ENCODE data around the gene ROBO3.

Gene ROBO3, protein sequence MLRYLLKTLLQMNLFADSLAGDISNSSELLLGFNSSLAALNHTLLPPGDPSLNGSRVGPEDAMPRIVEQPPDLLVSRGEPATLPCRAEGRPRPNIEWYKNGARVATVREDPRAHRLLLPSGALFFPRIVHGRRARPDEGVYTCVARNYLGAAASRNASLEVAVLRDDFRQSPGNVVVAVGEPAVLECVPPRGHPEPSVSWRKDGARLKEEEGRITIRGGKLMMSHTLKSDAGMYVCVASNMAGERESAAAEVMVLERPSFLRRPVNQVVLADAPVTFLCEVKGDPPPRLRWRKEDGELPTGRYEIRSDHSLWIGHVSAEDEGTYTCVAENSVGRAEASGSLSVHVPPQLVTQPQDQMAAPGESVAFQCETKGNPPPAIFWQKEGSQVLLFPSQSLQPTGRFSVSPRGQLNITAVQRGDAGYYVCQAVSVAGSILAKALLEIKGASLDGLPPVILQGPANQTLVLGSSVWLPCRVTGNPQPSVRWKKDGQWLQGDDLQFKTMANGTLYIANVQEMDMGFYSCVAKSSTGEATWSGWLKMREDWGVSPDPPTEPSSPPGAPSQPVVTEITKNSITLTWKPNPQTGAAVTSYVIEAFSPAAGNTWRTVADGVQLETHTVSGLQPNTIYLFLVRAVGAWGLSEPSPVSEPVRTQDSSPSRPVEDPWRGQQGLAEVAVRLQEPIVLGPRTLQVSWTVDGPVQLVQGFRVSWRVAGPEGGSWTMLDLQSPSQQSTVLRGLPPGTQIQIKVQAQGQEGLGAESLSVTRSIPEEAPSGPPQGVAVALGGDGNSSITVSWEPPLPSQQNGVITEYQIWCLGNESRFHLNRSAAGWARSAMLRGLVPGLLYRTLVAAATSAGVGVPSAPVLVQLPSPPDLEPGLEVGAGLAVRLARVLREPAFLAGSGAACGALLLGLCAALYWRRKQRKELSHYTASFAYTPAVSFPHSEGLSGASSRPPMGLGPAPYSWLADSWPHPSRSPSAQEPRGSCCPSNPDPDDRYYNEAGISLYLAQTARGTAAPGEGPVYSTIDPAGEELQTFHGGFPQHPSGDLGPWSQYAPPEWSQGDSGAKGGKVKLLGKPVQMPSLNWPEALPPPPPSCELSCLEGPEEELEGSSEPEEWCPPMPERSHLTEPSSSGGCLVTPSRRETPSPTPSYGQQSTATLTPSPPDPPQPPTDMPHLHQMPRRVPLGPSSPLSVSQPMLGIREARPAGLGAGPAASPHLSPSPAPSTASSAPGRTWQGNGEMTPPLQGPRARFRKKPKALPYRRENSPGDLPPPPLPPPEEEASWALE (N-terminal part only)

DNA sequence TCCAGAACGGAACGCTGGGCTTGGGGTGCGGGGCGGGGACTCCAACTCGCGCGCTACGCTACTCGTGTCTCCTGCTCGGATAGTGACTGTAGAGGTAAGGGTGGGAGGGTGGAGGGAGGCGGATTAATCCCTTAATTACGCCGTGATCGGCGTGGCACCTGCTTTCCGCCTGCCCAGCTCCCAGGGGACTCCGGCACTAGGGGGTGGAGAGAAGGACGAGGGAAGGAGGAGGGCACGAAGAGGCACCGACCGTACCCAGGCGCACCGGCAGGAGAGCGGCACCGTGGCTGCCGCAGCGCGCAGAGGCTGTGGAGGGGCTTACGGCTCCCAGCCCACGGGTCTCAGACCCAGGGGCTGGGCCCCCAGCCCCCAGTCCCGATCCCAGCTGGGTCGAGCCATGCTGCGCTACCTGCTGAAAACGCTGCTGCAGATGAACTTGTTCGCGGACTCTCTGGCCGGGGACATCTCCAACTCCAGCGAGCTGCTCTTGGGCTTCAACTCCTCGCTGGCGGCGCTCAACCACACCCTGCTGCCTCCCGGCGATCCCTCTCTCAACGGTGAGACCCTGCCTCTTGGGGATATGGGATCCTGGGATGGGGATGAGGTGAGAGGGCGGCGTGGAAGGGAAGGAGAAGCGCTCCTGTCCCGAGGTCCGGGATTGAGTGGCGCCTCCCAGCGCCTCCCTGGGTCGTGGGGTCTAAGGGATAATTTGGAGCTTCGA is at the start of gene ROBO3:
TSS of gene ROBO3 (plus strand) at position 252 of the 721 bp plus-strand sequence. CDS start at position 398, 146 bp downstream.
- DNase-seq = no peak

DNA sequence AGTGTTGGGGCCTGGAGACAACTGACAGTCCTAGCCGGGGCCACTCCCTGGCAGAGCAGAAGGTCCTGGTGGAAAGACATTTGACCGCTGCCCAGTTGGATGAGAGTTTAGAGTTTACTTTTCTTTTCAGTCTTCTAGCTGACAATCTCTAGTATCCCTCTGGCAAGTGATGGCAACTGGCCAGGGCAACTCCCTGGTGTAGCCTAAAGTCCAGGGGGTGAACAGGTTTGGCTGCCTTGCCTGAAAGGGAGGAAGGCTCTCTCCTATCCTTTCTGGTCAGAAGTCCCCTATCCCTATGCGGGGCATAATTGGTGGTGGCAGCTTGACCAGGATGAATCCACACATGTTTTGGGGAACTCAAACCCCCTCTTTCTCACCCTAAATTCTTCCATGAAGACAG is 48.2 kb upstream of the ROBO3 start:
- DNase-seq = no peak

DNA sequence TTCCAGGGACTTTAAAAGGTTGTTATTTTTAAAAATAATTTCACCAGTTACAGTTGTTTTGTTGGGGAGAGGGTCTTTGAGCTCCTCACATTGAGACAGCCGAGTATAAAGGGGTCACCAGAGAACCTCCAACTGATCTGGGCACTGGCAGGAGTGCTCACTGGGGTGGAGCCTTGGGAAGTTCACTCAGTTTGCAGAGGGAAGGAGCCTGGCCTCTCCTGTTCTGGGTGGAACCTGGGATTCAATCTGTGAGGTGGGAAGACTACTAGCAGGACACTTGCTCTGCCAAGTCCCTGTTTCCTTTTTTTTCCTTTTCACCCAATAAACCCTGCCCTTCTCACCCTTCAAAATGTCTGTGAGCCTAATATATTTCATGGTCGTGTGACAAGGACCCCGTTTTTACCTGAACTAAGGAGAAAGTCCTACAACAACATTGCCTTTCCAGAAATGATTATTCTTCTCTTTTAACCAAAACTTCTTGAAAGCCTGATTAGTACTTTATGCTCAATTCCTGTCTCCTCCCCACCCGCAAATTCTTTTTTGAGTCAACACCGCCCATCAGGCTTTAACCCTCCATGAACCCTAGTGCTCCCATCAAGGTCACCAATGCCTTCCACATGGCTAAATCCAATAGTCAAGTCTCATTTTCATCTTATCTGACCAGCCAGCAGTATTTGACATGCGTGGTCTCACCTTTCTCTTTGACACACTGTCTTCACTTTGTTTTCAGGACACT is 43.1 kb upstream of the ROBO3 start:
- DNase-seq = no peak

DNA sequence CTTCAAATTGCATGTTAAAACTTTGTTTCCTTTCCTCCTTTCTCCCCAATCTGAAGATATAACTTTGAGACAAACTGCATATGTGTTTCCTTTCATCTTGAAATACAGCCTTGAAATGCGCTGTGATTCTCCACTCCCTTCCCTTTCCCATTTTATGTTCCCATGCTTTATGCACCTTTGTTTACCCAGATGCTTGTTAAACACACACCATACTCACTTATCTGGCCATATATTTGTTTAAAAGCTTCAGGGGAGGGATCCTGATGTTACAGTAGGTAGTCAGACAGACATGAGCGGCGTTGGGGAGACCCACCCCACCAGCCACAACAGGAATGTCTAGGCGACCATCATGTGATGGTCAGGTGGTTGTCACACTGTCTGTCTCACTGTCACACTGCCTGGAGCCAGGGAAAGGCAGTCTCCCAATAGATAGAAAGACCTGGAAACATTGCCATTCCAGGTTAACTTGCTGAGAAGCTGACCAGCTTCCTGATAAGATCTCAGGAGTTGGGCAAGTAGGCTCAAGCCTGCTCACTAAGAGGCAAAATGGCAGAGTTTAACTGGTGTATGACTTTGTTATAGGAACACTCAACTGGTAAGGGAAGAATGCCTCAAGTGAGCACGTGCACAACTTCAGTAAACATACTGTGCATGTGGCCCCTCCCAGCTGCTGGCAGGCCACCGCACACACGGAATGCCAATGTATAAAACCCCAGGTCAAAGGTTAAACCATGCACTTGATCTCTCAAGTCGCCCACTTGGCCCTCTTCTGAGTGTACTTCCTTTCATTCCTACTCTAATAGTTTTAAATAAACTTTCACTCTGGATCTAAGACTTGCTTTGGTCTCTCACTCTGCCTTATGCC is 41.5 kb upstream of the ROBO3 start:
- DNase-seq = no peak

DNA sequence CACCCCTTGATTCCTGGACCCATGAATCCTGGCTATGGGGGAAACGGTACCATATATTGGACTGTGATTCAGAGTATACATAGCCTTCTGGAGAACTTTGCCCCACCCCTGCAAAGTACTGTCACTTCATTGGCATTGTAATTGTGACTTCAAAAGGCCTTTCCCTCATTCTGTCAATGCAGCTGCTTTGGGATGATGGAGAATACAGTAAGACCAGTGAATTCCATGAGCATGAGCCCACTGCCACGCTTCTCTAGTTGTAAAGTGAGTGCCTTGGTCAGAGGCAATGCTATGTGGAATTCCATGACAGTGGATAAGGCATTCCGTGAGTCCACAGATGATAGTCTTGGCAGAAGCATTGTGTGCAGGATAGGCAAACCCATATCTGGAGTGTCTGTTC is 39.4 kb upstream of the ROBO3 start:
- DNase-seq = no peak

DNA sequence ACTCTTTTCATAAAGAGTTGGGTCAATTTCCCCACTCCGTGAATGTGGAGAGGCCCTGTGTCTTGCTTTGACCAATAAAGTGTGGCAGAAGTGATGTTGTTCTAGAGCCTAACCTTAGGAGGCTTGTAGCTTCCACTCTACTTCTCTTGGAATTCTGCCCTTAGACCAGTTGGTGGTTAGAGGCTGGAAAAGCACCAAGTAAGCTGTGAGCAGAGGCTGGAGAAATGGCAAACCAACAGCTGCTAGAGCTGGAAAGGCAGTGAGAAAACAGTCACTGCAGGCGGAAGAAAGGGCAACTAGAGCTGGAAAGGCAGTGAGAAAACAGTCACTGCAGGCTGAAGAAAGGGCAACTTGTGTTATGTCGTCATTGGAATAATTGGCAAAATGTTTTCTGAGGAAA is 35.2 kb upstream of the ROBO3 start:
- no peak for DNase-seq

DNA sequence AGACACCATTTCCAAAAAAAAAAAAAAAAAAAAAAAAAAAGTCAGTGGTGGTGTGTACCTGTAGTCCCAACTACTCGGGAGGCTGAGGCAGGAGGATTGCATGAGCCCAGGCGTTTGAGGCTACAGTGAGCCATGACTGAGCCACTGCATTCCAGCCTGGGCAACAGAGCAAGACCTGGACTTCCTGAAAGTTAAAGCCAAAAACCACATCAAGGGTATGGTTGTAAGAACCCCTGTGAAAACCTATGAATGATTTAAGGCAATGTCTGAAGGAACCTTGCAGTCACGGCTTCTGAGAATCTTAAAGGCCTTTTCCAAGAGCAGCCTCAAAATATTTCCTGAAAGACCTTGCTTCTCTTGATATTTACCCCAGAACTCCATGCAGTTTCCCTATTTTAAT is 34.5 kb upstream of the ROBO3 start:
- DNase-seq = no peak

DNA sequence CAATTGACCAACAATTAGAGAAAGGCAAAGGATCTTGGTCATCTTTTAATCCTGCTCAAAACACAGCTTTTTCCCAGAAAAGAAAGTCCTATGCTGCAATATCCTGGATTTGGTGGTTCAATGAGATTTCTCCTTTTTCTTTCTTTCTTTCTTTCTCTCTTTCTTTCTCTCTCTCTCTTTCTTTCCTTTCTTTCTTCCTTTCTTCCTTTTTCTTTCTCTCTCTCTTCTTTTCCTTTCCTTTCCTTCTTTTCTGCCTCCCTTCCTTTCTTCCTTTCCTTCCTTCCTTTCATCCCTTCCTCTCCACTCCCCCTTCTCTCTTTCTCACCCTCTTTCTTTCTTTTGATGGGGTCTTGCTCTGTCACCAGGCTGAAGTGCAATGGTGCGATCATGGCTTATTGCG is 33.3 kb upstream of the ROBO3 start:
- no peak for DNase-seq

DNA sequence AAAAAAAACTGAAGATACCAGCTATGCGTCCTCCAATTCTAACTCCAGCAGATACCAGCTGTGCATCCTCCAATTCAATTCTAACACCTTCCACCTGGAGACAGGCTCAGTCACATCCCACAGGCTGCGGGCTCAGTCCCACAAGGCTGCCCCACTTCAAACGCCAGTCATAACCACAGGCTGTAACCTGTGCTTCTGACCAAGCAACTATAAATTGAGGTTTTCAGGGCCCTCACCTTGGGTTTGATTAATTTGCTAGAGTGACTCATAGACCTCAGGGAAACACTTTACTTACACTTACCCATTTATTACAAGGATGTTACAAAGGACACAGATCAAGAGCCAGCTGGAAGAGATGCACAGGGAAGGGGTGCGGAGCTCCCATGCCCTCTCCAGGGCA is 32.7 kb upstream of the ROBO3 start:
- DNase-seq = no peak

DNA sequence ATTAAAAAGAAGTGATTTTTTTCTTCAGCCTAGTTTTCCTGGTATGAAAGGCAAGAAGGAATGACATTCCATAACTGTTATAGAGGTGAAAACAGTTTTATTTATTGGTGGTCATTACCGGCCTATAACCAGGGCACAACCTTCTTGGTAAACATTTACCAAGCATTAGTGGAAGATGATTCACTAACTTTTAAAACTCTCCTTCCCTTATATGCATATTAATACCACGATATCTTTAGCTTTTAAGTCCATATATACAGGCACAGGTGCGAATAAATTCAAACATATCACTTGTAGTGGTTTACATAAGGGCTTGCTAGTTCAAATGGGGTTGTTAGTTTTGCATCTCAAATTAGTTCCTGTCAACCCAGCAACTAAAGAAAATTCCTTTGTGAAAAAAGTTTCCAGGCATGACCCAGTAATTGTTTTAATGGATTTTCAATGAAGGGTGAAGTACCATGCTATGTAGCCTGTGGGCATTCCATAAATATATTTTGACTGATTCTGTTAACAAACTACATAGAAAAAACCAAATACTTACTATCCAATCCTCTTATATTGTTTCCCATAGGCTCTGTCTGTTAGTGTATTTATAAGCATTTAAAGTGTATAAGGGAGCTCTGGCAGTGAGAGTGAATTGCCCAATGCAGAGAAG is 30.6 kb upstream of the ROBO3 start:
- no peak for DNase-seq

DNA sequence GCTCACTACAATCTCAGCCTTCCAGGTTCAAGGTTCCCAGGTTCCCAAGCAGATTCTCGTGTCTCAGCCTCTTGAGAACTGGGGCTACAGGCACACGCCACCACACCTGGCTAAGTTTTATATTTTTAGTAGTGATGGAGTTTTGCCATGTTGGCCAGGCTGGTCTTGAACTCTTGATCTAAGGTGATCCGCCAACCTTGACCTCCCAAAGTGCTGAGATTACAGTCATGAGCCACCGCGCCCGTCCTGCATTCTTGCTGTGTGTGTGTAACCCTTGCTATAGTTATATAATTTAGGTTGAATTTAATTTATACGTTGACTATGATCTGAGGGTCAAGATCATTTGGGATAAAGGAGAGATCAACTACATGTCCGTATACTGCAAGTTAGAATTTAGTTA is 29.3 kb upstream of the ROBO3 start:
- no peak for DNase-seq

DNA sequence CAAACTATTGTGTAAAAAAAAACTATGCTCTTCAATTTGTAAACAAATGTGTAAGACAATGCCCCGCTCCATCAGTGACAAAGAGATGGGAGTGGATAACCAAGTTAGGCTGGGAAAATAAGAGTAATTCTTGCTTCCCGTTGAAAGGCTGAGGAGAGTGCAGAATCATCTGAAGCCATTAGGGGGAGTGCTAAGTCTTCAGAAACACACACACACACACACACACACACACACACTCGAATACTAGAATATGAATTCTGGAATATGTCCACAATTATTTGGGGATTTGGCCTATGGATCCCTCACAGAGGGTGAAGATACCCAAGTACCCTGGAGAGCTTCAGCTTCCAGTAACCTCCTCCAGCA is 27.8 kb upstream of the ROBO3 start:
- no peak for DNase-seq

DNA sequence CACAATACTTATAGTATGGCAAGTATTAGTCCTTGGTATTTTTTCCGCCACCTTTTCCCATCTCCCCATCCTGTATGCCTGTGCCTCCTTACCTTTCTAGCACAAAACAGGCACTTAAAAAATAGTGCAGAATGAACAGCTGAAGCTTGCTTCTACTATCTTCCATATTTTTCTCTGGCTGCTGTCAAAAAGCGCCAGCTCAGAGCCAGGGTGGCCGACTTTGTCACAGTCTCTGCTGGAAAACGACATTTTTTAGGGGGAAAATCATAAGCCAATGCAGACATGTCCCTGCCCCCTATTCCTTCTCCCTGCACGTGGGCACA is 26.5 kb upstream of the ROBO3 start:
- no peak for DNase-seq

DNA sequence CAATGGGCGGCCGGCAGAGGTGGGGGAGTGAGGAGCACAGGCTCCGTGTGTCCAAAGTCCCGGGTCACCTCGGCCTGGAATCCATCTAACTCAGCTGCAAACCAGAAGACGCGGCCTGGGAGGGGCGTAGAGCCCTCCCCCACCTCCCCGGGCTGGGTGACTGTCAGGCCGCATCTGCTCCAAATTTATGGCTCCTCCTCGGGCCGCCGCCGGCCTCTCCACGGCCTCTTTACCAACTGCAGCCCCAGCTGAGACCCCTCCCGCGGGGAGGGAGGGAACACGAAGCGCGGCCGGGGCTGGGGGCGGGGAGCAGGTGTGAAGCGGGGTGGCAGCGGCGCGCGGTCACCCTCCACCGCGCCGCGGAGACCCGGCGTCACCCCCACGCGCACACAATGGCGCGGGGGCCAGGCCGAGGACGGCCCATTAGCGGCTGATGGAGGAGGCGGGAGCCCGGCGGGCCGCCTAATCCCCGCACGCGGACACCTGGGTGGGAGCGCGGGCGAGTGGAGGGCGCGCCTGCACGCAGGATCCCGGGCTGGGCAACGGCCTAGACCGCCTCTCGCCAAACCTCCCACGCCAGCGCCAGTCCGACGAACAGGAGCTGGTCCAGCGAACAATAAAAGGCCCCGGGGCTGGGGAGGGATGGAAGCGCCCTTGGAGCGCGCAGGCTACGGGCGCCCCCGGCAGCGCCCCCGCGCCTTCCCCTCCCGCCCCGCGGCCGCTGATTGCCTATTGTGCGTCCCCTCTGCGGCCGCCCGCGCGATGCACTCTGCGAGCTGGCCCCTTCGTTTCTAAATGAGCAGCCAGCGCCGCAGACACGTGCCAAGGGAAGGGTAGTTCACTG is 25.9 kb upstream of the ROBO3 start:
- no peak for DNase-seq

DNA sequence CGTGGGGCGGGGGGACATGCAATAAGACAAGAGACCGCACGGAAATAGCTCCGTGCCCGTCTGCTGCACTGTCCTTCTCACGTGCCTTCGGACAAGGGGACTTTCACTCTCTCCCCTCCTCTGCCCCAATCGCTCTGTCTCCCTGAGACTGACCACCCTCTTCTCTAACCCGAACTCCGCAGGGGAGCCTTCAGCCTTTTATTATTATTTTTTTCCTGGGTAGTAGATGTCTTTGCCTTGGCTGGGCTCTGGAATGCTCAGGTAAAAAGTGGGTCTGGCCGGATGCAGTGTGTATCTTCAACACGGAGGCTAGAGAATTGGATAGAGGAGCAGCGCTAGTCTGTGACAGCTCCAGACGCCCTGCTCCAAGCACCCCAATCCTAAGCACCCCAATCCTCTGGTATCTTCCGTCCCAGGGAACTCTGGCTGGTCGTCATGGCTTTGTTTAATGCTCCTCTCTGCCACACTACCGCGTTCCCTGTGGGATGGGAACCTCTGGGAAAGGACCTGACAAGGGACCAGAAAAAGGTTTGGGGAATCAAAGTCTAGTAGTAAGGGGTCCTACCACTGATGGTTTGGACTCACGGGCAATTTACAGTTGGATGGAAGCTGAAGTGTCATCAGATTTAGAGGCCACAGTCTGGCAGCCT is 25.1 kb upstream of the ROBO3 start:
- no peak for DNase-seq

DNA sequence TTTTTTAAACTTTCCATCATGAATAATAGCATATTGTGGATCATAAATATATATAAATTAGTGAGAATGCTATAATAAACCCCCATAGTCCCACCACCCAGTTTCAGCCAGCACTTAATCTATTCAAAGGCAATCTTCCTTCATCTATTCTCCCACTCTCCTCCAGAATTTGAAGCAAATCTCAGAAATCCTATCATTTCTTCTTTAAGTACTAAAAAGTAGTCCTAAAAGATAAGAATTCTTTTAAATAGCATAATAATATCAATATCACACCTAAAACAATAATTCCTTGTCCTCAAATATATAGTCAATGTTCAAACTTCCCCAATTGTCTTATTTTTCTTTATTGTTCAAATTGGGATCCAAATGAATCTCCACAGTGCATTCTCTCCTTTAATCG is 24.6 kb upstream of the ROBO3 start:
- no peak for DNase-seq

DNA sequence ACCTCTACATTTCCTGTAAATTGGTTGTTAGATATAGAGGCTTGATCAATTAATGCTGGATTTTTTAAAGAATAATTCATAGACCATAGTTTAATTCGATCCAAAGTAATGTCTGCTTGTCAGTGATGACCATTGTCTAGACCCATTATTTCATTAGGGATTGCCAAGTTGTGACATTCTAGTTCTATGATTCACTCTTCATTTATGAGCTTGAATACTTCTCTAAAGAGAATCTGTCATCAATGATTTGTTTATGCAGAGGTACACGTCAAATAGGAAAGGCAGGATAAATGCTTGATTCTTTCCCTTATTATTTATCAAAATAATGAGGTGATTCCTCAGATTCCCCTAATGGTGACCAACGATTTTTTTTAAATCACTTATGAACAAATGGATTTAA is 24.0 kb upstream of the ROBO3 start:
- DNase-seq = no peak

DNA sequence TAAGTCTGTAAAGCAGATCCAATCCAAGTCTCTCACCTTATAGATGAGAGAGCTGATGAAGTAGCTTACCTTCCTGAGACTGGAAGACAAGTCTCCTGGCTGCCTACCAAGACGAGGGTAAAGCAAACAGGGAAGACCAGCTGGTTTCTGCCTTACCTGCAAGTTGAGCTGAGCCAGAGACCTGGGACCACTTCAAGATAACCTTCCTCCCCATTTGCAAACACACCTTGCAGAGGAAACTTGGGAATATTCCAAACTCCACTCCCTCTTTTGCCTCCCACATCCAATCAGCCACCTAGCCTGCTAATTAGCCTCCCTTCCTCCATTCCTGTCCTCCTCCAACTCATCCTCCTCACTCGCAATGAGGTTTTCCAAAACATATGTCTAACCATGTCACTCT is 23.4 kb upstream of the ROBO3 start:
- DNase-seq = no peak

DNA sequence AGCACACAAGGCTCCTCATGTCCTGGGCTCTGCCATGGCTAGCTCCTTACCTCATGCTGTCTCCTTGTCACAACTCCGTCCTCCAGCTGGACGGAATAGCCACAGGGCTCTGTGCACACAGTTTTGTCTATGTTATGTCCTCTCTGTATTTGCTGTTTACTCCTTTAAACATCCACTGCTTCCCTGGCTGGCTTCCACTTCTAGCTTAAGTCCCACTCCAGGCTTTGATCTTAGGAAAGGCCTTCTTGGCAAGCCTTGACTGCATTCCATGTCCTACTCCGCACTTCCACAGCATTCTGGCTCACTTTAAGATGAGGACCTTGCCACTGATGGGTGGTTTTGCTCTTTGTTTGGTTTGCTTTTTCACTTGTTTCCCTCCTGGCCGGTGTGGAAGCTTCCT is 22.9 kb upstream of the ROBO3 start:
- no peak for DNase-seq
